Measurements from ENCODE around the gene SERPINA9.
"Not testable (repeated sequence)": the region's sequence is repeated elsewhere in the genome, so short reads cannot be mapped to it uniquely, and the experiment has no call there.

SERPINA9 gene

GRCh38 chr14:94421316-94421715, 54.7 kb downstream of the SERPINA9 start:
- peak; percentile 1 for DNase-seq

GRCh38 chr14:94417497-94418205, 58.3 kb downstream of the SERPINA9 start:
- not testable (repeated sequence) for DNase-seq

Data from kidney glomerular epithelial cell (primary cell).